ENCODE data around the gene IGIP.

DNA sequence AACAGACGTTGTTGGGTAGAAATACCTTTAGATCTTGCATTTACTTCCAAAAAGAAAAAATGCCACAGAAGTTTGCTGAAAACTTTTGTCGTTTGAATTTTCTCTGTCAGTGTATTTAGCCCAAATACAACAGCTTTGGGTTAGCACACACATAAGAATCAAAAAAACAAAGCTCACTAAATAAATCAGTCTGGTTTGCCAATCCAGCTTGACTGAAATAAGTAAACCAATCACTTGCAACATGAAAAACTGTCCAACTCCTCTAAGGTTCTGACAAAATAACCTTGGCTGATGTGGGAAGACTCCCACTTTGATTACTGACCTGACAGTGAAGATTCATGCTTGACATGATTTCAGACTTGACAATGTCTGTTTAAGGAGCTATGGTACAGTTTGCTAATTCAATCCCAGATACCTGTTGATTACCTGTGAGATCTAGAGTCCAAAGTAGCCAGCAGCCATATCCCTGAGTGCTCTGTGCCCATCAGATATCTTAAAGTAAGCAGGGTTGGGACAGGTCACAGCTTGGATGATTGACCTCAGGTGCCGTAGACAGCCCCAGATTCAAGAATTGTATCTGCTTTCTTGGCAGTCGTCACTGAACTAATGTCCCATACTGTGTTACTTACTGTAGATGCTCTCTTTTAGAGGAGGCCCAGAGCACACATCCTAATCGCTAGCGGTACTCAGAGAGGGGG is 727 bp downstream of the IGIP start:
- TF ChIP-seq EZH2 (IDR thresholded peaks at IDR 0.05; ENCODE audit: borderline replicate concordance, low read depth, low read length, poor library complexity, severe bottlenecking) = no peak
- TF ChIP-seq, protein P1, sequence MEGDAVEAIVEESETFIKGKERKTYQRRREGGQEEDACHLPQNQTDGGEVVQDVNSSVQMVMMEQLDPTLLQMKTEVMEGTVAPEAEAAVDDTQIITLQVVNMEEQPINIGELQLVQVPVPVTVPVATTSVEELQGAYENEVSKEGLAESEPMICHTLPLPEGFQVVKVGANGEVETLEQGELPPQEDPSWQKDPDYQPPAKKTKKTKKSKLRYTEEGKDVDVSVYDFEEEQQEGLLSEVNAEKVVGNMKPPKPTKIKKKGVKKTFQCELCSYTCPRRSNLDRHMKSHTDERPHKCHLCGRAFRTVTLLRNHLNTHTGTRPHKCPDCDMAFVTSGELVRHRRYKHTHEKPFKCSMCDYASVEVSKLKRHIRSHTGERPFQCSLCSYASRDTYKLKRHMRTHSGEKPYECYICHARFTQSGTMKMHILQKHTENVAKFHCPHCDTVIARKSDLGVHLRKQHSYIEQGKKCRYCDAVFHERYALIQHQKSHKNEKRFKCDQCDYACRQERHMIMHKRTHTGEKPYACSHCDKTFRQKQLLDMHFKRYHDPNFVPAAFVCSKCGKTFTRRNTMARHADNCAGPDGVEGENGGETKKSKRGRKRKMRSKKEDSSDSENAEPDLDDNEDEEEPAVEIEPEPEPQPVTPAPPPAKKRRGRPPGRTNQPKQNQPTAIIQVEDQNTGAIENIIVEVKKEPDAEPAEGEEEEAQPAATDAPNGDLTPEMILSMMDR (conservative IDR thresholded peaks at IDR 0.05; ENCODE audit: low read depth, low read length) = no peak
